Mammary epithelial cell (primary cell): ENCODE measurements around the gene IGSF8.

ENCODE experiments used
- EZH2 ChIP-seq: IDR thresholded peaks from 2 replicates; pipeline ENCODE4 v1.6.1; 2012; ENCODE audit warnings: low read length, inconsistent platforms, borderline replicate concordance
- TF ChIP-seq, protein P1 (sequence below), 2 donors: IDR thresholded peaks in 1 of 2; conservative IDR thresholded peaks in 1 of 2; 2 replicates each; pipeline ENCODE4 v1.5.1; 2011 to 2012; ENCODE audit warnings: inconsistent platforms in 2 of 2, low read length in 2 of 2, mild to moderate bottlenecking in 2 of 2, control low read depth in 1 of 2, low read depth in 1 of 2; ENCODE audit not compliant: insufficient read depth in 1 of 2; ENCODE audit errors: extremely low read depth in 1 of 2

- TF ChIP-seq, protein P1, sequence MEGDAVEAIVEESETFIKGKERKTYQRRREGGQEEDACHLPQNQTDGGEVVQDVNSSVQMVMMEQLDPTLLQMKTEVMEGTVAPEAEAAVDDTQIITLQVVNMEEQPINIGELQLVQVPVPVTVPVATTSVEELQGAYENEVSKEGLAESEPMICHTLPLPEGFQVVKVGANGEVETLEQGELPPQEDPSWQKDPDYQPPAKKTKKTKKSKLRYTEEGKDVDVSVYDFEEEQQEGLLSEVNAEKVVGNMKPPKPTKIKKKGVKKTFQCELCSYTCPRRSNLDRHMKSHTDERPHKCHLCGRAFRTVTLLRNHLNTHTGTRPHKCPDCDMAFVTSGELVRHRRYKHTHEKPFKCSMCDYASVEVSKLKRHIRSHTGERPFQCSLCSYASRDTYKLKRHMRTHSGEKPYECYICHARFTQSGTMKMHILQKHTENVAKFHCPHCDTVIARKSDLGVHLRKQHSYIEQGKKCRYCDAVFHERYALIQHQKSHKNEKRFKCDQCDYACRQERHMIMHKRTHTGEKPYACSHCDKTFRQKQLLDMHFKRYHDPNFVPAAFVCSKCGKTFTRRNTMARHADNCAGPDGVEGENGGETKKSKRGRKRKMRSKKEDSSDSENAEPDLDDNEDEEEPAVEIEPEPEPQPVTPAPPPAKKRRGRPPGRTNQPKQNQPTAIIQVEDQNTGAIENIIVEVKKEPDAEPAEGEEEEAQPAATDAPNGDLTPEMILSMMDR (conservative IDR thresholded peaks at IDR 0.05 in 1 of 2, IDR thresholded peaks at IDR 0.05 in 1 of 2; ENCODE audit: extremely low read depth in 1 of 2, insufficient read depth in 1 of 2, low read depth in 1 of 2, low read length in 2 of 2), result no peak
- TF ChIP-seq EZH2, result no peak
Measured at GRCh38 chr1:160049101-160049500, 49.3 kb downstream of the IGSF8 start.
